C4-2B (cell line): ENCODE data around the gene MTA3.

Experiments
- ZFX ChIP-seq: fragments of 450-650 bp; IDR thresholded peaks from 2 replicates; pipeline ENCODE4 v1.6.1; 2017
- TF ChIP-seq, protein P1 (sequence below): fragments of 450-650 bp; conservative IDR thresholded peaks from 2 replicates; pipeline ENCODE4 v1.5.1; 2017; ENCODE audit warnings: mild to moderate bottlenecking

DNA sequence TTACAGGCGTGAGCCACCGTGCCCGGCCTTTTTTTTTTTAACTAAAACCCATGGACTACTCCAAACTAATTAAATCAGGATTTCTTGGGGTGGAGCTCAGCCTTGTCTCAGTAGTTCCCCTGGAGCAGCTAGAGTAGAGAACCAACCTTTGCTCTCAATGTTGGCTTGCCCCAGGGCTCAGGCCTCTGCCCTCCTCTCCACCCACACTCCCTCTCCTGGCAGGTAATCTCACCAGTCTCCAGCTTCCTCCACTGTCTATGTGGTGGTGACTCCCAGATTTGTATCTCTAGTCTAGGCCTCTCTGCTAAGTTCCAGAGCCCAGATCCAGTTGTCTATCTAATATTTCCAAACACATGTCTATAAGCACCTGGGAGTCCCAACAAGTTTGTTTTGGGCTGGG is 9.6 kb upstream of the MTA3 start:
- TF ChIP-seq, protein P1, sequence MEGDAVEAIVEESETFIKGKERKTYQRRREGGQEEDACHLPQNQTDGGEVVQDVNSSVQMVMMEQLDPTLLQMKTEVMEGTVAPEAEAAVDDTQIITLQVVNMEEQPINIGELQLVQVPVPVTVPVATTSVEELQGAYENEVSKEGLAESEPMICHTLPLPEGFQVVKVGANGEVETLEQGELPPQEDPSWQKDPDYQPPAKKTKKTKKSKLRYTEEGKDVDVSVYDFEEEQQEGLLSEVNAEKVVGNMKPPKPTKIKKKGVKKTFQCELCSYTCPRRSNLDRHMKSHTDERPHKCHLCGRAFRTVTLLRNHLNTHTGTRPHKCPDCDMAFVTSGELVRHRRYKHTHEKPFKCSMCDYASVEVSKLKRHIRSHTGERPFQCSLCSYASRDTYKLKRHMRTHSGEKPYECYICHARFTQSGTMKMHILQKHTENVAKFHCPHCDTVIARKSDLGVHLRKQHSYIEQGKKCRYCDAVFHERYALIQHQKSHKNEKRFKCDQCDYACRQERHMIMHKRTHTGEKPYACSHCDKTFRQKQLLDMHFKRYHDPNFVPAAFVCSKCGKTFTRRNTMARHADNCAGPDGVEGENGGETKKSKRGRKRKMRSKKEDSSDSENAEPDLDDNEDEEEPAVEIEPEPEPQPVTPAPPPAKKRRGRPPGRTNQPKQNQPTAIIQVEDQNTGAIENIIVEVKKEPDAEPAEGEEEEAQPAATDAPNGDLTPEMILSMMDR, result no peak
- no peak for TF ChIP-seq ZFX
